ENCODE results near the gene ASB4.

Gene ASB4

DNA sequence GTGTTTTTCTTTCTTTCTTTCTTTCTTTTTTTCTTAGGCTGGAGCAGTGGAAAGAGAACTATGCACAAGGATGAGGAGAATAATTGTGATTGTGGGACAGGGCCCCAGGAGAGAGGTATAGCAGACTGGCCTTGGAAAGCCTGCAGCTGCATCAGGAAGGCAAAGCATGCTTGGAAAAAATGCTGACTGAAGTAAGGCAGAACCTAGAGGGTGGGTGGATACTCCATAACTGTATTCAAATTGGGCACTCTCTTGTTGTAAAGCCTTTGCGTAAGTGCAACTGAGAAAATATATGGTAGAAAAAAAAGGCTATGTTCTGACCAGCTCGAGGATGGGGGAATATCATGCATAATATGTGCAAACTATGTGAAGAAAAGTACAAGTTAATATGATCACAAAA is 71.0 kb downstream of the ASB4 start:
- H3K4me1 ChIP-seq (ENCODE audit: control insufficient read depth, insufficient read depth, low read length, poor library complexity, severe bottlenecking) = no peaks in the 10 kb centered on the region
- H3K36me3 ChIP-seq (ENCODE audit: control insufficient read depth, insufficient read depth, low read length) = no peaks in the 10 kb centered on the region
- WGBS, 2 experiments (ENCODE audit: insufficient coverage in 2 of 2) = 100% methylated on average over 1 of the region's 2 CpGs
- H3K9me3 ChIP-seq (ENCODE audit: control insufficient read depth, low read length) = no peaks in the 10 kb centered on the region
- H3K4me3 ChIP-seq (ENCODE audit: extremely low read depth, insufficient read depth, low read length, poor library complexity, severe bottlenecking) = no peak overlapping the region
- H3K27ac ChIP-seq (ENCODE audit: low read depth, low read length, severe bottlenecking) = no peak overlapping the region

DNA sequence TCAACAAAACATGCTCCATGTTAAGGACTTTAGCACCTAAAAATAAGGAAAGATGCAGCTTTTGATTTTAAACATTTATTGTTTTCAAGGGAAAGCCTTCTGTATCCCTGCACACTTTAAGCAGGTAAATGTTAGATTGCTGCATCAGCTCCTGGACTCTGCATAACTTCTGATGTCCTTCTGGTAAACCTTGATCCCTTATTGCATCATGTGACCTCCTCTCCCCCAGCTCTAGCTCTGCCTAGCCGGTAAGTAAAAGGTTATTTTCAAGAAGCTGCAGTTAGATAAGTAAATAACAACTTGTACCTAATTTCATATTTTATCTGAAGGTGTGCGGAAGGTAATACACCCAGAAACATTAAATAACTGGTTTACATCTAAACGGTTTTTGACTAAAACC is 73.1 kb downstream of the ASB4 start:
- Histone ChIP-seq H3K4me1 (ENCODE audit: control insufficient read depth, insufficient read depth, low read length, poor library complexity, severe bottlenecking) (no peaks in the 10 kb centered on the region), H3K9me3 (ENCODE audit: control insufficient read depth, low read length) (no peaks in the 10 kb centered on the region), H3K27ac (ENCODE audit: low read depth, low read length, severe bottlenecking) (no peak overlapping the region), H3K4me3 (ENCODE audit: extremely low read depth, insufficient read depth, low read length, poor library complexity, severe bottlenecking) (no peak overlapping the region), H3K36me3 (ENCODE audit: control insufficient read depth, insufficient read depth, low read length) (no peaks in the 10 kb centered on the region)
- 100% methylated on average over 2 of the region's 3 CpGs; no CpG with 5 or more reads in 1 of the 2 experiments for WGBS, 2 experiments (ENCODE audit: insufficient coverage in 2 of 2)

DNA sequence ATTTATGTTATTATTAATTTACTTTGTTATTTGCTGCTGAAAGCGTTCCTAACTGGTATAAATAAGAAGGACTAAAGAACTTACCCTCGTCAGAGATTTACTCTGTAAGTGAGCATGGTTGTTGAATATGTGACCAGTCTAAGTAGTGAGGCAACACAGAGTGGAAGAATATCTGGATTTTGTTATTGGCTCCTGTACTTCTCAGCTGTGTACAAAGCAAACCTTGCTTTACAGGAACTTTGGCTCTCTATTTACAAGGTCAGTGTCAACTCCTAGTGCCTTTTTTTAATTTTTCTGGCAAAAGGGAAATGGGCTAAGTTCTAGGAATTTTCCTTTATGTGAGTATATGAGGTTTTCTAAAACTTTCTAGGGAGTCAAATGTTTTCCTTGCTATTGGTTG is 74.9 kb downstream of the ASB4 start:
- Histone ChIP-seq H3K27ac (ENCODE audit: low read depth, low read length, severe bottlenecking) (no peak overlapping the region), H3K9me3 (ENCODE audit: control insufficient read depth, low read length) (no peaks in the 10 kb centered on the region), H3K36me3 (ENCODE audit: control insufficient read depth, insufficient read depth, low read length) (no peaks in the 10 kb centered on the region), H3K4me3 (ENCODE audit: extremely low read depth, insufficient read depth, low read length, poor library complexity, severe bottlenecking) (no peak overlapping the region), H3K4me1 (ENCODE audit: control insufficient read depth, insufficient read depth, low read length, poor library complexity, severe bottlenecking) (no peaks in the 10 kb centered on the region)
- 60 to 88% methylated on average over 1 of the region's 2 CpGs for WGBS, 2 experiments (ENCODE audit: insufficient coverage in 2 of 2)

DNA sequence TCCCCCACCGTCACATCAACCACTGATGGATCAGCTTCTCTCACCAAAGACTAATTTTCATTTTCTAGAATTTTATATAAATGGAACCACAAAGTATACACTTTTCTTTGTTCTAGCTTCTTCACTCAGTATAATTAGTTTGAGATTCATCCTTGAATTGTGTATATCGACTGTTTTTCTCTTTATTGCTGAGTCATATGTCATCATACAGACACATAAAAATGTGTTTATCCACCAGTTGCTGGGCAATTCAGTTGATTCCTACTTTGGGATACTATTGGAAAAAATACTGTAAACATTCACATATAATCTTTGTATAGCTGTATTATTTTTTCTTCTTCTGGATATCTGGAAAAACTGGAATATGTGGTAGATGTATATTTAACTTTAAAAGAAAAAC is 84.0 kb downstream of the ASB4 start:
- no peak overlapping the region for H3K4me3 ChIP-seq (ENCODE audit: extremely low read depth, insufficient read depth, low read length, poor library complexity, severe bottlenecking)
- H3K9me3 ChIP-seq (ENCODE audit: control insufficient read depth, low read length) = no peaks in the 10 kb centered on the region
- H3K27ac ChIP-seq (ENCODE audit: low read depth, low read length, severe bottlenecking) = no peak overlapping the region
- H3K4me1 ChIP-seq (ENCODE audit: control insufficient read depth, insufficient read depth, low read length, poor library complexity, severe bottlenecking) = no peaks in the 10 kb centered on the region
- 100% methylated on average over 1 of the region's 2 CpGs; no CpG with 5 or more reads in 1 of the 2 experiments for WGBS, 2 experiments (ENCODE audit: insufficient coverage in 2 of 2)
- no peaks in the 10 kb centered on the region for H3K36me3 ChIP-seq (ENCODE audit: control insufficient read depth, insufficient read depth, low read length)

DNA sequence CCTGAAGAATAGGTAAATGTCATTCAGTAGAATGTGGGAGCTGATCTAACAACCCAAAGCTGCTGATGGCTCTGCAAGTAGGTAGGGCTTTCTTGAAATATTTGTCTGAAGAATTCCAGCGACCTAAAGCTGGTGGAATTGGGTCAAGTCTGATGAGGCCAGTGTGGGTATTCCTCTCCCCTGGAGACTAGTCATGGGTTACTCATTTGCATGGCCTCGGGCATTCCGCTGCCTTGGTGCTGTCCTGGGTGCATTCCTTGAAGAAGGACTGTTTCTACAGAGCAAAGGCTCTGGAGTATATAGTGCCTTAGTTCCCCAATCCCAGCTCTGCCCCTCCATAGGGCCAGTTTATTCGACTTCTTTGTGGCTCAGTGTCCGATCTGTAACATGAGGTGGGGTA is 91.4 kb downstream of the ASB4 start:
- WGBS, 2 experiments (ENCODE audit: insufficient coverage in 2 of 2) = 63 to 70% methylated on average over 1 to 5 of the region's 5 CpGs
- H3K9me3 ChIP-seq (ENCODE audit: control insufficient read depth, low read length) = no peaks in the 10 kb centered on the region
- H3K4me3 ChIP-seq (ENCODE audit: extremely low read depth, insufficient read depth, low read length, poor library complexity, severe bottlenecking) = no peak overlapping the region
- no peaks in the 10 kb centered on the region for H3K36me3 ChIP-seq (ENCODE audit: control insufficient read depth, insufficient read depth, low read length)
- H3K4me1 ChIP-seq (ENCODE audit: control insufficient read depth, insufficient read depth, low read length, poor library complexity, severe bottlenecking) = no peaks in the 10 kb centered on the region
- H3K27ac ChIP-seq (ENCODE audit: low read depth, low read length, severe bottlenecking) = no peak overlapping the region

DNA sequence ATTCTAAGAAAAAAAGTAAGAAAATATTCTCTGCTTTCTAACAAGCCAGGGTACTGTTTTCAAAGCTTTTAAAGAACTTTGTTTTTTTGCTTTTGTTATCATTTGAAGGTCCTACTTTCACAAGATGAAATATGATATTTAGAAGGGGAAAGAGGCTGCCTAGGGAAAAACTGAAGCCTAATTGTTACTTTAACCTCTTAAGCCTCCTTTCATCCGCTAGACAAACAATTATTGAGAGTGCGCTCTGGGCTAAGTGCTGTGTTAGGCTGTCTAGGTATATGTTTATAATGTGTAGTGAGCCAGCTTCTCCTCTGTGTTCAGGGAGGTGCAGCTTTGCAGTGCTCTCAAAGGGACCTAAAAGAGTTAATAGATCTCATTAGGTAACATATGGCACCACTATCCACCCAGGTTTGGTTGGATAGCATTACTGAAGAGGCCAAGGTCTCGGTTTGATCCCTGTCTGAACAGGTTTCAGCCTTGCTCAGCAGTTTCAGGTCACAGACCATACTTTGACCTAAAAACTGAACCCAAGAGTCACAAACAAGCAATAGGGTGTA is 92.6 kb downstream of the ASB4 start:
- WGBS, 2 experiments (ENCODE audit: insufficient coverage in 2 of 2) = 71% methylated on average over 1 of the region's 3 CpGs; no CpG with 5 or more reads in 1 of the 2 experiments
- no peaks in the 10 kb centered on the region for H3K36me3 ChIP-seq (ENCODE audit: control insufficient read depth, insufficient read depth, low read length)
- H3K4me3 ChIP-seq (ENCODE audit: extremely low read depth, insufficient read depth, low read length, poor library complexity, severe bottlenecking) = no peak overlapping the region
- H3K27ac ChIP-seq (ENCODE audit: low read depth, low read length, severe bottlenecking) = no peak overlapping the region
- no peaks in the 10 kb centered on the region for H3K9me3 ChIP-seq (ENCODE audit: control insufficient read depth, low read length)
- no peaks in the 10 kb centered on the region for H3K4me1 ChIP-seq (ENCODE audit: control insufficient read depth, insufficient read depth, low read length, poor library complexity, severe bottlenecking)

DNA sequence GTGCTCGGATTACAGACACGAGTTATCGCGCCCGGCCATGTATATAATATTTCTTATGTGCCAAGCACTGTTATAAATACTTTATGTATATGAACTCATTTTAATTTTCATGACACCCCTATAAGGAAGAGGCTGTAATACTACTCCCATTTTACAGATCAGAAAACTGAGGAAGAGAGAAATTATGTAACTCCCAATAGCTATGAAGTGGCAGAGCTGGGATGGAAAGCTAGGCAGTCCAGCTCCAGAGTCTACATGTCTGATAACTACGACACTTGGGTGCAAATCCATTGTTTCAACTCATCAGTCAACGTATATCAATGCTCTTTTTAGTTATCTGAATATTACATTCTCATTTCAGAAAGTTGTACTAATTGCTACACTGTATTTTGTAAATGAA is 93.6 kb downstream of the ASB4 start:
- whole genome bisulfite sequencing, 2 experiments (ENCODE audit: insufficient coverage in 2 of 2) = 100% methylated on average over 1 of the region's 7 CpGs; no CpG with 5 or more reads in 1 of the 2 experiments
- Histone ChIP-seq H3K4me3 (ENCODE audit: extremely low read depth, insufficient read depth, low read length, poor library complexity, severe bottlenecking) (no peak overlapping the region), H3K27ac (ENCODE audit: low read depth, low read length, severe bottlenecking) (no peak overlapping the region), H3K9me3 (ENCODE audit: control insufficient read depth, low read length) (no peaks in the 10 kb centered on the region), H3K36me3 (ENCODE audit: control insufficient read depth, insufficient read depth, low read length) (no peaks in the 10 kb centered on the region), H3K4me1 (ENCODE audit: control insufficient read depth, insufficient read depth, low read length, poor library complexity, severe bottlenecking) (no peaks in the 10 kb centered on the region)

DNA sequence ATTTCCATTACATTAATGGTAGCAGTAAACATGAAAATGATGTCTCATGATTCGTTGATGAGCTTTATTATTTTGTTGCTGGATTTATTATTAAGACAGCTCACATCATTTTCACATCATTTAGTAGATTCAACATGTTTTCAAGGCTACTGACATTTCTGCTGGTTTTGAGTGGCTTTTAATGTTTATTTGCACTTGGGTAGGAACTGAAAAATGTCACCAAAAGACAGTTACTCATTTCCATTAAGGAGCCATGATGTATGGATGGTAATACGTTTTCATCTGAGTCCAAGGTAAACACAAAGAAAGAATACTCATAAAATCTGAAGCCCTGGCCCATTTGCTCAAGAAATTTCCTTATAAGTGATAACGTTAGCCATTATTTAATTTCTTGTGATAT is 95.7 kb downstream of the ASB4 start:
- Histone ChIP-seq H3K9me3 (ENCODE audit: control insufficient read depth, low read length) (no peaks in the 10 kb centered on the region), H3K4me3 (ENCODE audit: extremely low read depth, insufficient read depth, low read length, poor library complexity, severe bottlenecking) (no peak overlapping the region), H3K4me1 (ENCODE audit: control insufficient read depth, insufficient read depth, low read length, poor library complexity, severe bottlenecking) (no peaks in the 10 kb centered on the region), H3K36me3 (ENCODE audit: control insufficient read depth, insufficient read depth, low read length) (no peaks in the 10 kb centered on the region), H3K27ac (ENCODE audit: low read depth, low read length, severe bottlenecking) (no peak overlapping the region)
- WGBS, 2 experiments (ENCODE audit: insufficient coverage in 2 of 2) = no CpG with 5 or more reads among the region's 3 CpGs

DNA sequence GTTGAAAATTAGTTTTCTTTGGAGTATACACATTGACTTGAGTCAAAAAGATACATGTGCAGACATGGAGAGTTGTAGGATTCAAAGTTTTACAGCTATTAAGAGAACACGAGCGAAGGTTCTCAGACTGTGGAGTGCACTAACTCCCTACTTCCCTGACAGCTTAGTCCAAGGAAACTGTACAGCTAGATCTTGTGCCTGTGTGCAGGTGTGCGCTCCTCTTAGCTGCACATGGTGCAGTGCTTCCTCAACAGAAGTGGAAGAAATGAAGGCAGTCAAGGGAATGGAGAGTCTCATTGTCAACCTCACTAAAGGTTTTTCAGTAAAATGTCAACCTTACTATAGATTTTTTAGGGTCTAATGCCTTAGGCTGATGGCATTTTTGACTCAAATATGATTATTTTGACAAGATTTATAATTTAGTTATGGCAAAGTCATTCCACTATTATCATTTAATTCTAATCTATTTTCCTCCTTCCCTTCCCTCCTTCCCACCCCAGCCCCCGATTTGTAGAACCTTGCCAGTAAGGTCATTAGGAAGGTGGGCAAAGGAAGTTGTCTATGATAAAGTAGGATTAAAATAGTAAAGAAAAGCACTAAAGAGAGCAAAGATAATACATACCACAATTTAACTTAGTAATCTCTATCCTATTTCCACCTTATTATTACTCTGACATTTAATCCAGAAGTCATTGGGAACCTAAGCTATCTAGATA is 97.0 kb downstream of the ASB4 start:
- Histone ChIP-seq H3K4me1 (ENCODE audit: control insufficient read depth, insufficient read depth, low read length, poor library complexity, severe bottlenecking) (no peaks in the 10 kb centered on the region), H3K27ac (ENCODE audit: low read depth, low read length, severe bottlenecking) (no peak overlapping the region), H3K4me3 (ENCODE audit: extremely low read depth, insufficient read depth, low read length, poor library complexity, severe bottlenecking) (no peak overlapping the region), H3K36me3 (ENCODE audit: control insufficient read depth, insufficient read depth, low read length) (no peaks in the 10 kb centered on the region), H3K9me3 (ENCODE audit: control insufficient read depth, low read length) (no peaks in the 10 kb centered on the region)
- 92% methylated on average over 2 of the region's 4 CpGs; no CpG with 5 or more reads in 1 of the 2 experiments for WGBS, 2 experiments (ENCODE audit: insufficient coverage in 2 of 2)

DNA sequence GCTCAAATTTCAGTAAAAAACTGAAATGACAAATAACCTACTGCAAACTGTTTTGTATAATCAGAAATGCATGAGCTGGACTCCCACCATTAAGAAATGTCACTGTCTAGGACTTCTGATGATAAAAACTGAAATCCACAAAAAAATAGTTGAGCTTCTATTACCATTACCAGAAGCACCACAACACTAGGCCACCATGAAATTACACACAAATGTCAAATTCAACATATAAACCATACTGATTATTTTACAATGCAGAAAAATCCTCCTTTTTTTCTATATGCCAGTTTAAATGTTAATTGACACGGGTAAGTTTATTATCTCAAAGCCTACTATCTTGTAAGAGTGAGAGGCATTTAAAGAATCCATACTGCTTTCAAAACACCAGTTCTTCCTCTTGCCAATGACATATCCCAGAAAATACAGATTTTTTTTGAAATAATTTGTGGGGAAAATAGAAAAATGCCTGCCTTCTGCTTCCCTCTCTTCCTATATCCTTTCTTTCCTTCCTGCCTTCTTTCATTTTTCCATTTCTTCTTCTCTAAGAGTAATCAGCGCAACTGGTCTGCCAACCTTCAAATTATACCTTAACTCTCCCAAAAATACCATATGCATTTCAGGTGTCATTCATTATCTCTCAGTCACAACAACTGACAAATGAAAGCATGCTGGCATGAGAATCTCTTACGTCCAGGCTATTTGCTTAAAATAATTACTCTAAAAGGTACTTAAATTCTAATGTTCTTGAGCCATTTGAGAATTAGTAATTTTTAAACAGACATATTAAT is 98.3 kb downstream of the ASB4 start:
- H3K27ac ChIP-seq (ENCODE audit: low read depth, low read length, severe bottlenecking) = no peak overlapping the region
- 82 to 100% methylated on average over 1 of the region's 3 CpGs for WGBS, 2 experiments (ENCODE audit: insufficient coverage in 2 of 2)
- no peaks in the 10 kb centered on the region for H3K9me3 ChIP-seq (ENCODE audit: control insufficient read depth, low read length)
- H3K36me3 ChIP-seq (ENCODE audit: control insufficient read depth, insufficient read depth, low read length) = no peaks in the 10 kb centered on the region
- H3K4me1 ChIP-seq (ENCODE audit: control insufficient read depth, insufficient read depth, low read length, poor library complexity, severe bottlenecking) = no peaks in the 10 kb centered on the region
- H3K4me3 ChIP-seq (ENCODE audit: extremely low read depth, insufficient read depth, low read length, poor library complexity, severe bottlenecking) = no peak overlapping the region
